Spinal cord (tissue), 10 donors: ENCODE results near the gene LSM2. TPM values are rescaled to one million over a fixed set of nuclear protein-coding genes. Genes with fewer than 3 reads are reported as not detected.
A peak's percentile ranks its signal among the peaks of the same experiment; 100 is the strongest.
"Not testable (repeated sequence)": the region's sequence is repeated elsewhere in the genome, so short reads cannot be mapped to it uniquely, and the experiment has no call there.

Experiments used
- DNase-seq, 6 donors: peaks; one replicate each; pipeline versions ENCODE4 v3.0.0 to v3.0.0-alpha.2; 2013 to 2015; ENCODE audit warnings: low spot score in 6 of 6, low read depth in 4 of 6
- H3K27ac ChIP-seq: one replicate; pipeline ENCODE4 v1.5.1; 2013; ENCODE audit warnings: low read depth, low read length, control low read depth
- H3K27me3 ChIP-seq: one replicate; pipeline ENCODE4 v1.6.1; 2013; ENCODE audit warnings: low read length; ENCODE audit not compliant: control insufficient read depth, insufficient read depth
- H3K36me3 ChIP-seq: one replicate; pipeline ENCODE4 v1.6.1; 2013; ENCODE audit warnings: low read length; ENCODE audit not compliant: control insufficient read depth, insufficient read depth
- H3K4me1 ChIP-seq: one replicate; pipeline ENCODE4 v1.6.1; 2013; ENCODE audit warnings: low read length; ENCODE audit not compliant: control insufficient read depth, insufficient read depth
- H3K4me3 ChIP-seq: one replicate; pipeline ENCODE4 v1.5.1; 2013; ENCODE audit warnings: low read depth, low read length, control low read depth
- H3K9me3 ChIP-seq: one replicate; pipeline ENCODE4 v1.6.1; 2013; ENCODE audit warnings: low read length; ENCODE audit not compliant: control insufficient read depth, insufficient read depth
- WGBS: methylation state at CpG from one replicate; pipeline ENCODE4 v1.1.5; 2013; ENCODE audit warnings: missing lambda C conversion rate; ENCODE audit not compliant: insufficient coverage; 5-methylcytosine and 5-hydroxymethylcytosine counted together
- polyA plus RNA-seq, 2 donors: library from polyadenylated mRNA; unstranded; fragments of 120-200 nt; gene quantifications; one replicate each; pipeline ENCODE4 v1.2.1, GENCODE V29; 2013; ENCODE audit not compliant: insufficient read length in 2 of 2
- total RNA-seq, 2 donors: library from RNA; depleted of rRNA in 1 of 2; stranded (reverse); fragments of 120-200 nt in 1 of 2; fragments of >200 nt in 1 of 2; gene quantifications; one replicate each; pipeline versions ENCODE4 v1.2.3 to v1.2.4, GENCODE V29; 2013 to 2014
- donor health status: healthy.

The LSM2 gene
- total and polyA plus RNA-seq, 4 donors, result 18.0 to 63.3 (median 50.1) TPM

- Histone ChIP-seq H3K27ac (peak overlapping the region; percentile 94), H3K36me3 (no peaks in the 10 kb centered on the region), H3K9me3 (no peaks in the 10 kb centered on the region), H3K4me1 (peaks cover 25% of the 10 kb centered on the region), H3K4me3 (peak overlapping the region; percentile 77), H3K27me3 (no peaks in the 10 kb centered on the region)
- WGBS, result 0% methylated on average over 9 of the region's 15 CpGs
- DNase-seq, result peak in 3 of 6 donors; percentile 73 to 90 (median 84)
Measured at GRCh38 chr6:31829633-31830283, 23.0 kb upstream of the LSM2 start.

- peak within 1 kb of the TSS; percentile 99 for H3K27ac ChIP-seq
- H3K9me3 ChIP-seq, result no peaks in the 10 kb centered on the region
- peaks cover 19% of the 10 kb centered on the region for H3K4me1 ChIP-seq
- peak; percentile 97 to 100 (median 99) for DNase-seq
- H3K36me3 ChIP-seq, result no peaks in the 10 kb centered on the region
- 0% methylated on average over 43 of the region's 56 CpGs for WGBS
- peak within 1 kb of the TSS; percentile 87 for H3K4me3 ChIP-seq
- no peaks in the 10 kb centered on the region for H3K27me3 ChIP-seq
Measured at GRCh38 chr6:31827286-31828079, 20.7 kb upstream of the LSM2 start, which contains the start of gene HSPA1B. Gene HSPA1B (plus strand): TSS chr6:31827738. CDS start chr6:31827951, 213 bp downstream.

GRCh38 chr6:31826793-31827285 is 20.1 kb upstream of the LSM2 start:
- H3K36me3 ChIP-seq, result no peaks in the 10 kb centered on the region
- no peak for DNase-seq
- H3K4me3 ChIP-seq, result peak overlapping the region; percentile 87
- peak overlapping the region; percentile 99 for H3K27ac ChIP-seq
- WGBS, result 0% methylated on average over 8 of the region's 13 CpGs
- H3K27me3 ChIP-seq, result no peaks in the 10 kb centered on the region
- H3K4me1 ChIP-seq, result peaks cover 25% of the 10 kb centered on the region
- no peaks in the 10 kb centered on the region for H3K9me3 ChIP-seq

DNA sequence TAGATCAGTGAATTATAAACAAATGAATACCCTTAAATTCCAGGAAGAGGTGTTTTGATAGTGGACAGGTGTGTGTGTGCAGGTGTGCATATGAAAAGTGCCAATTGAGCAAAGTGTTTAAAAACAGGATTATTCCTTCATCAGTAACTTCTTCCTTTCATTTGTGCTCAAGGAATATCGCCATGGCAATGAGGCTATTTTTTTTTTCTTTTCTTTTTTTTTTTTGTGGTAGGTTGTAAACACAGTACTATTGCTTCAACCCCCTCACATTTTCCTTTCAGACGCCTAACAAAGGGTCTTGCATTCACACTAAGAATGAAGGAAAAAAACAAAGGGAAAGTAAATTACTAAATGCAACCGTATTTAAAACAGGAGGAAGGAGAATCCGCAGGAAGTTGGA is 18.8 kb upstream of the LSM2 start:
- Histone ChIP-seq H3K36me3 (no peaks in the 10 kb centered on the region), H3K27me3 (no peaks in the 10 kb centered on the region), H3K4me1 (peaks cover 29% of the 10 kb centered on the region), H3K9me3 (no peaks in the 10 kb centered on the region), H3K27ac (peak overlapping the region; percentile 99), H3K4me3 (no peak overlapping the region)
- DNase-seq, result no peak
- no CpG with 5 or more reads among the region's 4 CpGs for whole genome bisulfite sequencing

DNA sequence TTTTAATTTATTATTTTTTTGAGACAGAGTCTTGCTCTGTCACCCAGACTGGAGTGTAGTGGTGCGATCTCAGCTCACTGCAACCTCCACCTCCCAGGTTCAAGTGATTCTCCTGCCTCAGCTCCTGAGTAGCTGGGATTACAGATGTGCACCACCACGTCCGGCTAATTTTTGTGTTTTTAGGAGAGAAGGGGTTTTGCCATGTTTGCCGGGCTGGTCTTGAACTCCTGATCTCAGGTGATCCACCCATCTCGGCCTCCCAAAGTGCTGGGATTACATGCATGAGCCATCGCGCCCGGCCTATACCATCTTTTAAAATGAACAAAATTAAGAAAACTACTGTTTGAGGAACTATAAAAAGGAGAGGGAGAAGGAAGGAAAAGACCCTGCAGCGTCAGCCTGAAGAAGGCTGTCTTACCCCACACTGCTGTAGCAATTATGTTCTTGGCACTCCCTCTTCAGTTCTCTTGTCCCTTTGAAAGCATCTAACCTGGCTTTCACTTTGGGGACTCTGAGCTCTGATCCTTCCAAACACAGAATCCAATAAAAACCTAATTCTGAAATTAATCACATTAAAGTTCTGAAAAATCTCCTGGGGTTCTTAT is 16.9 kb upstream of the LSM2 start:
- H3K4me3 ChIP-seq, DNase-seq, H3K27me3 ChIP-seq, H3K9me3 ChIP-seq, H3K36me3 ChIP-seq: not testable (repeated sequence)
- H3K4me1 ChIP-seq, result peaks cover 34% of the 10 kb centered on the region
- peak overlapping the region; percentile 99 for H3K27ac ChIP-seq
- WGBS, result 100% methylated on average over 1 of the region's 9 CpGs

- DNase-seq, result peak in 2 of 6 donors; percentile 56 to 85
- Histone ChIP-seq H3K36me3 (no peaks in the 10 kb centered on the region), H3K4me1 (peaks cover 47% of the 10 kb centered on the region), H3K27me3 (no peaks in the 10 kb centered on the region), H3K27ac (peak overlapping the region; percentile 99), H3K9me3 (no peaks in the 10 kb centered on the region), H3K4me3 (peak overlapping the region; percentile 75)
- WGBS, result 10% methylated on average over 8 of the region's 25 CpGs
Measured at GRCh38 chr6:31822036-31822821, 15.5 kb upstream of the LSM2 start.

DNA sequence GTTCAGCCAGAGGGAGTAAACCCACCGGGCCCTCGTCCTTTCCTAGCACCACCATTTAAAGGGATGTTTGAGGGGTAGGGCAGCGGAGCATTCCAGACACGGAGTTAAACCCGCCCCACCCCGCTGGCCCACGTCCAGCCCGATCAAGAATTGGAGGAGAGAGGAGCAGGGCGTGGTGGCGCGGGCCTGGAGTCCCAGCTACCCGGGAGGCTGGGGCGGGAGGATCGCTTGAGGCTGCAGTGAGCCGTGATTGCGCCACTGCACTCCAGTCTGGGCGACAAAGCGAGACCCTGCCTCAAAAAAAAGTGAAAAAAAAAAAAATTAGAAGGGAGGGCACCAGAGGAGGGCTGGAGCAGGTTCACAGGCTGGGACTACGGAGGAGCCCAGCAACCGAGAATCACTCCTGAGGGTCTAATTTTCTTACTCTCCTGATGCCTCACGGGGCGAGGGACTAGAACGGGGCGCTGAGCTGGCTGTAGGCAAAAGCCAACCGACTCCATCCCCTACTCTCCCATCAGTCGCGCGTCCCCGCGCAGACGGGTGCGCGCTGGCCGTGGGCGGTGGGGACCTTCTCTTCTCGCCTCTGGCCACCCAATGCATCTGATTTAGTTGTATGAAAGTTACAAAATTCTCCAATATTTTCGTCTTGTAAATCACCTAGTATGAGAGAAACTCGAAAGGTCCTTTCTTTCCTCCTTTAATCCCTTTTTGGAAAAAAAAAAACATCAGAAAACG is 14.7 kb upstream of the LSM2 start:
- WGBS, result 7% methylated on average over 18 of the region's 39 CpGs
- peak in 2 of 6 donors; percentile 70 to 82 for DNase-seq
- no peaks in the 10 kb centered on the region for H3K27me3 ChIP-seq

GRCh38 chr6:31820399-31820798 is 13.6 kb upstream of the LSM2 start:
- H3K27me3 ChIP-seq, DNase-seq, H3K27ac ChIP-seq, H3K36me3 ChIP-seq, H3K4me3 ChIP-seq, H3K9me3 ChIP-seq: not testable (repeated sequence)
- WGBS, result 96% methylated on average over 5 of the region's 10 CpGs
- H3K4me1 ChIP-seq, result peaks cover 36% of the 10 kb centered on the region

More for the DNA sequence above, 14.7 kb upstream of the LSM2 start:
- H3K4me3 ChIP-seq, result peak overlapping the region; percentile 75
- H3K4me1 ChIP-seq, result peaks cover 41% of the 10 kb centered on the region
- peak overlapping the region; percentile 99 for H3K27ac ChIP-seq
- no peaks in the 10 kb centered on the region for H3K36me3 ChIP-seq
- no peaks in the 10 kb centered on the region for H3K9me3 ChIP-seq
